IMR-90 (cell line): ENCODE measurements around the gene TACC2. TPM values are rescaled to one million over a fixed set of nuclear protein-coding genes. Genes with fewer than 3 reads are reported as not detected.

Experiments
- ATAC-seq: fragments of 200-7000 bp; cut with Tn5 transposase; 2 replicates; pipeline ENCODE4 v1.9.1; 2020; ENCODE audit warnings: low read depth, mild to moderate bottlenecking, moderate library complexity
- BruUV-seq: library from RNA; stranded (reverse); fragments of 400-500 nt; replicated peaks from 2 replicates; lab custom pipeline; 2021; lab: Mats Ljungman, UMichigan
- CTCF ChIA-PET: fragments of 300-600 bp; formaldehyde crosslinking; extraction: SDS; loops from one replicate; lab custom pipeline; 2021; ENCODE audit warnings: antibody characterized with exemption; lab: Yijun Ruan, JAX
- POLR2A ChIA-PET: fragments of 300-600 bp; sonication (Branson Sonifier 250); formaldehyde crosslinking; loops from one replicate; lab custom pipeline; 2022; ENCODE audit warnings: antibody characterized with exemption; ENCODE audit not compliant: unreplicated experiment; lab: Charles Lee
- DNase-seq: peaks from one replicate; pipeline ENCODE4 v3.0.0; 2013
- H2AFZ ChIP-seq: replicated peaks from 2 replicates; pipeline ENCODE3; 2013; ENCODE audit warnings: low read length, mild to moderate bottlenecking; ENCODE audit not compliant: poor library complexity
- H2AK5ac ChIP-seq: 2 replicates; pipeline ENCODE4 v1.6.1; 2013; ENCODE audit warnings: low read depth, low read length, inconsistent platforms
- H2AK9ac ChIP-seq: replicated peaks from 2 replicates; pipeline ENCODE3; 2013; ENCODE audit warnings: mild to moderate bottlenecking, low read depth, low read length, moderate library complexity; ENCODE audit not compliant: poor library complexity
- H2BK120ac ChIP-seq: 2 replicates; pipeline ENCODE4 v1.6.1; 2013; ENCODE audit warnings: low read depth, low read length, inconsistent platforms
- H2BK15ac ChIP-seq: 3 replicates; pipeline ENCODE4 v1.6.1; 2013; ENCODE audit warnings: low read depth, low read length, inconsistent platforms
- H2BK20ac ChIP-seq: 2 replicates; pipeline ENCODE4 v1.6.1; 2013; ENCODE audit warnings: low read depth, mild to moderate bottlenecking, inconsistent platforms, low read length, moderate library complexity
- H2BK5ac ChIP-seq: 2 replicates; pipeline ENCODE4 v1.6.1; 2013; ENCODE audit warnings: mild to moderate bottlenecking, low read depth, low read length, inconsistent platforms; ENCODE audit not compliant: poor library complexity, severe bottlenecking
- H3K14ac ChIP-seq: replicated peaks from 2 replicates; pipeline ENCODE4 v1.6.1; 2013; ENCODE audit warnings: low read depth, low read length, inconsistent platforms
- H3K18ac ChIP-seq: 2 replicates; pipeline ENCODE4 v1.6.1; 2013; ENCODE audit warnings: low read depth, low read length, control low read depth
- H3K23ac ChIP-seq: 2 replicates; pipeline ENCODE4 v1.6.1; 2013; ENCODE audit warnings: low read depth, low read length, inconsistent platforms
- H3K27ac ChIP-seq: 2 replicates; pipeline ENCODE4 v1.5.1; 2013; ENCODE audit warnings: mild to moderate bottlenecking, control low read depth, low read length; ENCODE audit not compliant: insufficient read depth
- H3K27me3 ChIP-seq: 2 replicates; pipeline ENCODE4 v1.6.1; 2013; ENCODE audit warnings: low read length; ENCODE audit not compliant: control insufficient read depth, insufficient read depth
- H3K36me3 ChIP-seq: 2 replicates; pipeline ENCODE4 v1.6.1; 2013; ENCODE audit warnings: low read length, mixed read lengths; ENCODE audit not compliant: control insufficient read depth, insufficient read depth
- H3K4ac ChIP-seq: 2 replicates; pipeline ENCODE4 v1.6.1; 2013; ENCODE audit warnings: low read depth, low read length, inconsistent platforms
- H3K4me1 ChIP-seq: 2 replicates; pipeline ENCODE4 v1.6.1; 2013; ENCODE audit warnings: low read length, mixed read lengths; ENCODE audit not compliant: control insufficient read depth, insufficient read depth
- H3K4me2 ChIP-seq: 2 replicates; pipeline ENCODE4 v1.6.1; 2013; ENCODE audit warnings: low read depth, mild to moderate bottlenecking, control low read depth, low read length, moderate library complexity
- H3K4me3 ChIP-seq: 2 replicates; pipeline ENCODE4 v1.5.1; 2013; ENCODE audit warnings: low read depth, mild to moderate bottlenecking, control low read depth, low read length, moderate library complexity; ENCODE audit not compliant: insufficient read depth
- H3K56ac ChIP-seq: 2 replicates; pipeline ENCODE4 v1.6.1; 2013; ENCODE audit warnings: low read length, inconsistent platforms; ENCODE audit not compliant: insufficient read depth; ENCODE audit errors: extremely low read depth
- H3K79me1 ChIP-seq, 2 experiments: 2 replicates each; pipeline ENCODE4 v1.6.1; 2013; ENCODE audit warnings: low read length in 2 of 2, inconsistent platforms in 1 of 2, low read depth in 1 of 2
- H3K9ac ChIP-seq: 2 replicates; pipeline ENCODE4 v1.6.1; 2013; ENCODE audit warnings: low read depth, low read length, control low read depth
- H3K9me1 ChIP-seq: 2 replicates; pipeline ENCODE4 v1.6.1; 2013; ENCODE audit warnings: low read length, inconsistent platforms; ENCODE audit not compliant: insufficient read depth
- H3K9me3 ChIP-seq: 2 replicates; pipeline ENCODE4 v1.6.1; 2013; ENCODE audit warnings: low read length; ENCODE audit not compliant: control insufficient read depth, insufficient read depth
- H4K20me1 ChIP-seq: 2 replicates; pipeline ENCODE4 v1.6.1; 2013; ENCODE audit warnings: low read length, inconsistent platforms; ENCODE audit not compliant: insufficient read depth
- H4K5ac ChIP-seq: 2 replicates; pipeline ENCODE4 v1.6.1; 2013; ENCODE audit warnings: mild to moderate bottlenecking, low read depth, low read length, control low read depth
- H4K8ac ChIP-seq, 2 experiments: 2 replicates each; pipeline ENCODE4 v1.6.1; 2013; ENCODE audit warnings: low read depth in 2 of 2, low read length in 2 of 2, control low read depth in 1 of 2, inconsistent platforms in 1 of 2
- H4K91ac ChIP-seq: 2 replicates; pipeline ENCODE4 v1.6.1; 2013; ENCODE audit warnings: low read depth, low read length, inconsistent platforms; ENCODE audit not compliant: insufficient read depth
- MAZ ChIP-seq: IDR thresholded peaks from 2 replicates; pipeline ENCODE4 v1.6.1; 2012; ENCODE audit warnings: low read depth, mild to moderate bottlenecking, low read length, improper control_type of control experiment, moderate library complexity, borderline replicate concordance
- NFE2L2 ChIP-seq: fragments of 150-350 bp; IDR thresholded peaks from 2 replicates; pipeline ENCODE4 v1.6.1; 2016; ENCODE audit warnings: low read depth, mild to moderate bottlenecking, low read length
- USF2 ChIP-seq: fragments of 150-350 bp; IDR thresholded peaks from 2 replicates; pipeline ENCODE4 v1.6.1; 2017; ENCODE audit warnings: mild to moderate bottlenecking, antibody characterized with exemption, low read length, low read depth
- WGBS, 2 experiments: methylation state at CpG; one replicate each; pipeline versions ENCODE4 v1.1.5 to v1.1.7; 2013; ENCODE audit warnings: missing lambda C conversion rate in 2 of 2; ENCODE audit not compliant: insufficient read length in 1 of 2; ENCODE audit errors: extremely low coverage in 2 of 2; 5-methylcytosine and 5-hydroxymethylcytosine counted together
- dilution Hi-C: fragments of 300-500 bp; cut with HindIII; formaldehyde crosslinking; loops from one replicate; pipeline ENCODE4 v1.14.3; 2018; ENCODE audit warnings: low sequenced_read_pairs; ENCODE audit not compliant: unreplicated experiment
- in situ Hi-C: fragments of 300-500 bp; cut with MboI; formaldehyde crosslinking; loops from 3 replicates; pipeline ENCODE4 v1.14.3; 2019; ENCODE audit warnings: low sequenced_read_pairs, inconsistent platforms, mixed read lengths
- intact Hi-C: fragments of 100-400 bp; cut with micrococcal nuclease; formaldehyde crosslinking; loops from 2 replicates; pipeline ENCODE4 v1.10.0; 2022
- polyA plus RNA-seq, 3 experiments: library from polyadenylated mRNA; depleted of rRNA; stranded (reverse); fragments of >200 nt; gene quantifications; 2 replicates each; pipeline ENCODE4 v1.2.3, GENCODE V29; 2012; ENCODE audit warnings: low replicate concordance in 1 of 3
- total RNA-seq: library from RNA; depleted of rRNA; stranded (reverse); fragments of >200 nt; gene quantifications from 2 replicates; pipeline ENCODE4 v1.2.3, GENCODE V29; 2012
- TF ChIP-seq, protein P1 (sequence below): conservative IDR thresholded peaks from 2 replicates; pipeline ENCODE4 v1.5.1; 2012; ENCODE audit warnings: mild to moderate bottlenecking, low read depth, low read length, improper control_type of control experiment

The TACC2 gene
- total and polyA plus RNA-seq, 2 of the 4 experiments (the other 2 are of a cell fraction): 2.9 to 15.4 TPM

DNA sequence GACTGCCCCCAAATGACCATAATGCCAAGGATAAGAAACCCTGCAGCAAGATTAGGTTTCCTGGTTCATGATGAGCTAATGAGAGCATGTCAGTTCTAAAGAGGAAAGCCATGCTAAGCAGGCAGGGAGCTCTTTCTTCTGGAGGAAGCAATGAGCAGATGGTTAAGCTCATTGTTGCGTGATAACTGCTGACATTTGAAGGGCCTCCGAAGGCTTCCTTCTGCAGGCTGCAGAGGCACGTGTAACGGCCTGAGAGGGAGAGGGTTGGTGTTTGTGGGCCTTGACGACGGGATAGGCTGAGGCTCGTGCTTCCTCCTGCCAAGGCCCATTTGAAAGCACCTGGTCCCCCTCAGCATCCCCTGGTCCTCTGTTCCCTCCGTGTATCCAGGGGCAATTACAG lies 218.6 kb downstream of the TACC2 start:
- no peak overlapping the region for H2BK15ac ChIP-seq
- H4K20me1 ChIP-seq: no peaks in the 10 kb centered on the region; the same call in 1 of the 2 replicates
- H3K9ac ChIP-seq: no peak overlapping the region
- H2BK5ac ChIP-seq: no peak overlapping the region
- ChIA-PET POLR2A (no interaction called here), CTCF (no interaction called here)
- peaks cover 4% of the 10 kb centered on the region; the same call in 1 of the 2 replicates for H3K36me3 ChIP-seq
- H3K9me1 ChIP-seq: peaks cover 13% of the 10 kb centered on the region; the same call in 1 of the 2 replicates
- in situ Hi-C loops: no loop called here
- H2AK9ac ChIP-seq: no peak overlapping the region
- H3K23ac ChIP-seq: no peak overlapping the region
- TF ChIP-seq, protein P1, sequence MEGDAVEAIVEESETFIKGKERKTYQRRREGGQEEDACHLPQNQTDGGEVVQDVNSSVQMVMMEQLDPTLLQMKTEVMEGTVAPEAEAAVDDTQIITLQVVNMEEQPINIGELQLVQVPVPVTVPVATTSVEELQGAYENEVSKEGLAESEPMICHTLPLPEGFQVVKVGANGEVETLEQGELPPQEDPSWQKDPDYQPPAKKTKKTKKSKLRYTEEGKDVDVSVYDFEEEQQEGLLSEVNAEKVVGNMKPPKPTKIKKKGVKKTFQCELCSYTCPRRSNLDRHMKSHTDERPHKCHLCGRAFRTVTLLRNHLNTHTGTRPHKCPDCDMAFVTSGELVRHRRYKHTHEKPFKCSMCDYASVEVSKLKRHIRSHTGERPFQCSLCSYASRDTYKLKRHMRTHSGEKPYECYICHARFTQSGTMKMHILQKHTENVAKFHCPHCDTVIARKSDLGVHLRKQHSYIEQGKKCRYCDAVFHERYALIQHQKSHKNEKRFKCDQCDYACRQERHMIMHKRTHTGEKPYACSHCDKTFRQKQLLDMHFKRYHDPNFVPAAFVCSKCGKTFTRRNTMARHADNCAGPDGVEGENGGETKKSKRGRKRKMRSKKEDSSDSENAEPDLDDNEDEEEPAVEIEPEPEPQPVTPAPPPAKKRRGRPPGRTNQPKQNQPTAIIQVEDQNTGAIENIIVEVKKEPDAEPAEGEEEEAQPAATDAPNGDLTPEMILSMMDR: no peak
- TF ChIP-seq USF2 (no peak), NFE2L2 (no peak), MAZ (no peak)
- H2BK20ac ChIP-seq: no peak overlapping the region
- H4K91ac ChIP-seq: no peak overlapping the region
- H3K4me3 ChIP-seq: no peak overlapping the region
- H3K56ac ChIP-seq: no peak overlapping the region
- H2AFZ ChIP-seq: no peak overlapping the region
- H4K8ac ChIP-seq: no peak overlapping the region
- BruUV-seq: no TSS peak
- 47% methylated on average over 3 of the region's 8 CpGs; no CpG with 5 or more reads in 1 of the 2 experiments for WGBS, 2 experiments
- H3K9me3 ChIP-seq: no peaks in the 10 kb centered on the region
- no peak overlapping the region for H2AK5ac ChIP-seq
- H3K4ac ChIP-seq: no peak overlapping the region
- H3K27ac ChIP-seq: no peak overlapping the region
- intact Hi-C loops: no loop called here
- dilution Hi-C loops: no loop called here
- H3K4me2 ChIP-seq: no peak overlapping the region
- ATAC-seq (peak; percentile 35), DNase-seq (peak; percentile 51)
- H3K14ac ChIP-seq: no peak overlapping the region
- no peak overlapping the region for H2BK120ac ChIP-seq
- H4K5ac ChIP-seq: no peak overlapping the region
- H3K18ac ChIP-seq: no peak overlapping the region
- peaks cover 0 to 34% of the 10 kb centered on the region in 2 experiments; a peak in 3 of 4 replicates for H3K79me1 ChIP-seq
- H3K4me1 ChIP-seq: no peaks in the 10 kb centered on the region; the same call in 1 of the 2 replicates
- no peaks in the 10 kb centered on the region for H3K27me3 ChIP-seq
